GM18868 (cell line): ENCODE measurements around the gene CADM3.

Source experiments
- ATAC-seq: cut with Tn5 transposase; IDR thresholded peaks from one replicate; pipeline ENCODE4 v1.9.1; 2021; ENCODE audit warnings: mild to moderate bottlenecking, moderate library complexity; ENCODE audit not compliant: unreplicated experiment

The CADM3 gene

GRCh38 chr1:159204161-159205141 lies 33.0 kb downstream of the CADM3 start, which contains the start of gene ACKR1:
Gene ACKR1, plus strand, starts transcription at chr1:159204875. Its CDS starts 85 bp downstream, at chr1:159204960.
- ATAC-seq: no peak

DNA sequence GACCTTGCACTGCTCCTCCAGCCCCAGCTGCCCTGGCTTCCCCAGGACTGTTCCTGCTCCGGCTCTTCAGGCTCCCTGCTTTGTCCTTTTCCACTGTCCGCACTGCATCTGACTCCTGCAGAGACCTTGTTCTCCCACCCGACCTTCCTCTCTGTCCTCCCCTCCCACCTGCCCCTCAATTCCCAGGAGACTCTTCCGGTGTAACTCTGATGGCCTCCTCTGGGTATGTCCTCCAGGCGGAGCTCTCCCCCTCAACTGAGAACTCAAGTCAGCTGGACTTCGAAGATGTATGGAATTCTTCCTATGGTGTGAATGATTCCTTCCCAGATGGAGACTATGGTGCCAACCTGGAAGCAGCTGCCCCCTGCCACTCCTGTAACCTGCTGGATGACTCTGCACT lies 33.8 kb downstream of the CADM3 start:
- ATAC-seq: no peak

- ATAC-seq: no peak
Observed at GRCh38 chr1:159206110-159206509, 34.7 kb downstream of the CADM3 start.

DNA sequence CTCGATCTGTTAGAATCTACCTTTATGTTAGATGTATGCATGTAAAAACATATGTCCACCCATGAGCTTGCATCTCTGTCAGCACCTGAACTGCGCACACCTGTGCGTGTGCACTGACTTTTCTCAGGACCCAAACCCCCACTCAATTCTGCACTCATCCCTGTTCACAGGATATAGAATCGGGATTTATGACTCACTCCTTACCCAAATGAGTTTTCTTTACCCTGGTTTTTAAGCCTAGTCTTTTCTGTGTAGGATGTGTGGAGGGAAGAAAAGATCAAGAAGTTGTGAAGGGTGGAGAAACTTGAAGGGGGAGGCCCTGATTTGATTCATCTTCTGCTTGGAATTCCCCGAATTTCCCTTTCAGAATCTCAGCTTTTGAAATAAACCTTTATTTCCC lies 35.7 kb downstream of the CADM3 start:
- ATAC-seq: peak; percentile 27

DNA sequence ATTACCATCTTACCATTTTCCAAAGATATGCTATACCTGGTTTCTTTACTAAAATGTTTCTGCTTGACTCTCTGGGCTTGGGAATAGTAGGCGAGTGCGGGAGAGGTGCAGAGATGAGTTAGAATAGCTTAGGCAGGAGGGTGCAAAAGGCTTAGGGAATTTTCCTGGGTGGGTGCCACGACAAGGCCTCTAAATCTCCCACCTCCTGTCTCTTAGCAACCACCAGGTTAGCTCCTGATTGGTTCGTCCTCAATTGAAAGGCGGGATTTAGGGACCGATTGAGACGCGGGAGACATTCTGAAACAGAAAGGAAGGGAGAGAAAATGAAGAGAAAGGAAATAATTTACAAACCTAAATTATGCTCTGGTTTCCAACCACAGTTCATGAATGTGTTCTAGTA lies 36.4 kb downstream of the CADM3 start:
- ATAC-seq: peak; percentile 34

- ATAC-seq: peak; percentile 12
Observed at GRCh38 chr1:159208175-159208825, 36.9 kb downstream of the CADM3 start.

DNA sequence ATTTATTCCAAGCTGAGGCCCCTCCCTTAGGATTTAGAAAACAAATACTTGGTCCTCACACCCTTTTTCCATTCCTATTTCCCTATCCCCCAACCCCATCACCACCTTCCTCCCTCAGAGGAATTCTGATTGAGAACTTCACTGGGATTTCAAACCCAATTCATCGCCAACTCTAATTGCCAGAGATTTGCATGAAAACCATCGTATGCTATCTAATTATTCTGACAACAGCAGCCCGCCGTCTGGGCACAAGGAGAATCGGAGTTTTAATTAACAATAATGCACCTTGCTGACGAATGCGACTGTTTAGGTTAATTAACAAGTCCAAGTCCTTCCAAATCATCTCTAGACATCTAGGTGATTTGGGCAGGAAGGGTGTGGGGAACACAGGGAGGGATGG lies 37.6 kb downstream of the CADM3 start:
- ATAC-seq: no peak

- no peak for ATAC-seq
Observed at GRCh38 chr1:159211331-159212136, 40.1 kb downstream of the CADM3 start.

- ATAC-seq: no peak
Observed at GRCh38 chr1:159212596-159212995, 41.2 kb downstream of the CADM3 start.

- peak; percentile 77 for ATAC-seq
Observed at GRCh38 chr1:159214149-159214760, 42.8 kb downstream of the CADM3 start.

GRCh38 chr1:159218649-159219636 lies 47.5 kb downstream of the CADM3 start:
- no peak for ATAC-seq

DNA sequence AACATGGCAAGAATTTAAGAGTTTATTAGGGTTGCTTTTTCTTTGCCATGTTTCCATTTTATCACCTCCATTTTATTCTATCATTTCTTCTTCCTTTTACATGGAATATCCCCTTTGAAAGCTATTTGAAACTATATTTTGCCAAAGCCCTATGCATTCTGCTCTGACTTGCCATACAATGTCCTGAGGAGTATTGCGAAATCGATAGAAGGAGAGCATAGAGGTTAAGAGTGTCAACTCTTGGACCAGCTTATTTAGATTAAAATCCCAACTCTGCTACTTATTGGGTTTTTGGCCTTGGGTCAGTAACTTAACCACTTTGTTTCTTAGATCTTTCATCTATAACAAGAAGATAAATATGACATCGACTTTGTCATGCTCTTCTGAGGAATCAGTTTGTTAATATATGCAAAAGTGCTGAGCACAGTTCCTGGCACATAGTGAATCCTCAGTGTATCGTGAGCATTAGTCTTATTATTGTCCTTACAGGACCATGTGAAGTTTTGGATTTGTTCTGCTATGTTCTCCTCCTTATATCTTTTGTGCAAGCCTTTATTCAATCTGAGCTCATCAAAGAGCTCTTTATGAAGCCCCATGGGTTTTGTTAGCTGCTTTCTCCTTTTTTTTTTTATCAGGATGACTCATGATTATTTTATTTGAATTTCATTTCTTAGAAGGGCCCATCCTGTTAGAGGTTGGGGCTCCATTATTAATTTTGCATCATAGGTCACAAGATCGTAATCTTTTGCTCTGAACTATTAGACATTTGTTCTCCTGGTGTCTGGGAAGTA lies 50.9 kb downstream of the CADM3 start:
- ATAC-seq: no peak

GRCh38 chr1:159223004-159223403 lies 51.6 kb downstream of the CADM3 start:
- ATAC-seq: no peak

DNA sequence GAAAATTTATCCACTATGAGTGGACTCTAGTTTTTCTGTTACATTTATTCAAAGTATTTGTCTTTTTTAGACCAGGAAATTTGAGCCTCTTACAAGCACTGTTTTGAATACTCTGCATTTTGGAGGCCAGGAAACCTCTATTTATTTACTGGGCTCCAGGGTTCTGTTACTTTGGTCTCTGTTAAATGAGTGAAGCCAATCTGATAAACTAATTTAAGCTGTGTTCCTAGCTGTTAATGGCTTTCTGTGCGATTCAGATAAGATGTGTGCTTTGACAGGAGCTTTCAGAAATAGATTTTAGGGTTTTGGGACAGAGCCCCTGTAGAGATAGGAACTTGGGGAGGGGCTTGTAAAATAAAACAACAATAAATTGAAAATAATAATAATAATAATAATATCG lies 57.1 kb downstream of the CADM3 start:
- no peak for ATAC-seq

DNA sequence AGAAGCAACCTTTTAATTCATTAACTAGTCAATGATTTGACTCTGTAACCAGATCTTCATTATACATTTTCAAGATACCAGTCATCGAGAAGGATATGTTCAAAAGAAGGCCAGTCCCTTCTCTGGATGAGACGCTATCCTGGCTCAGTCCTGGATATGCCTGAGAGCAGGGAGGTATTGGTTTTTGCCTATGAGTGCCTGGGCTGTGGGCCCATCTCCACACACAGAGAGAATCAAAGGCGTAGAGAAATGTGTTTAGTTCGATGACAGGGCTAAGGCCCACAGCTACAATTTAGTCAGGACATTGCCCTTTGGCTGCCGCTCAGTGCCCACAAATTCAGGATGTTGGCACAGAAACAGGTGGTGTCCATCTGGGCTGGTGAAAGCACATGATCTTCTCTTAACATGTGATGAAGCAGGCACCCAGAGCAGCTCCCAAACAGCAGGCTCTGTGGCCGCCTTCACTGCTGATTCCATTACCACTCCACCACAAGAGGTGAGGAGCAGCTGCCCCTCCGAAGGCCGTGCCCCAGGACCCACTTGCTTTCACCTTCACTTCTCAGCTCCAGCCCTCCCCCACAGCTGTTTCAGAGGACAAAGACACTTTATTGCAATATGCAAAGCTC lies 58.0 kb downstream of the CADM3 start:
- no peak for ATAC-seq

GRCh38 chr1:159229896-159230295 lies 58.5 kb downstream of the CADM3 start:
- ATAC-seq: no peak

DNA sequence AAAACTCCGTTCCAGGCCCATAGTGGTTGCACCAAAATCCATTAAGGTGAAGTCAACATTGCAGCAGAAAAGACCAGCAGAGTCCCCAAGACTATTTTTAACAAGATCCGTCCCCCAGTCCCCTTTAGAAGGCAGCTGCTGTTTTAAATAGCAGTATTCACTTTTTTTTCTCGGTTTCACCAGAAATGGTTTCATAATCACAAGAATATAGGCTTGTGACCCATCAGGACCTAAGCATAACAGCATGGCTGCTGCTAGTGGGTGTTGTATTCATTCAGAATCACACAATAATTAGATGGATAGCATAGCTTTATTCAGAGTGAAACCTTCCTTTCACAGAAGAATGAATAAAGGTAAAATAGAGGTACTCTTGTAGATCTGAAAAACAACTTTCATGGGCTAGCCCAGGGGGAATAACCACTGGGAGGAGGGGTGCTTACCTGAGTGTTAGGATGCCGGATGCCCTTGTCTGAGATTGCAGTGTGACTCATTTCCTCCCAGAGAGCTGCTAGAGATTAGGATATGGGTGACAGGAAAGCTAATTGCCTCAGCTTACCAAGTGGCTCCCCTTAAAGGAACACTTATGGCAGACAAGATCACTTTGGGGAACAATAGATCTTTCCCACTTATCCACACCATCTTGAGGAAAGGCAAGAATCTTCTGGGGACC lies 68.3 kb downstream of the CADM3 start:
- ATAC-seq: peak; percentile 93

DNA sequence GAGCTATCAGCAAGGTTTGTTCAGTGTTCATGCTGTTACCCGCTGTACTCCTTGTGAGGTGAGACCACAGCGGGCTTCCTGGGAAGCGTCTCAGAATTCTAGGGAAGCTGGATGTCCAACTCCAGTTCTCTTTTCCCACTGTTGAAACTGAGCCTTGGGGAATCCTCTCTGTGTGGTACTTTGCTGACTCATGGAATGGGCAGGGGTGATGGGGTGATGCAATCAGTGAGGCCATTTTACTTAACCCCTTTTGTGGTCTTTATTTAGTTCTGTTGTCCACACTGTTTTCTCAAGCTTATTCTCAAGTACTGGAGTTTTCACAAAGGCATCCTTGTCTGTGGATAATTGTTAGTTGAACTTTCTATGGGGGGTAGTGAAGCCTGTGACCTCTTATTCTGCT lies 75.9 kb downstream of the CADM3 start:
- ATAC-seq: no peak
